Gastroesophageal sphincter (tissue), 3 donors: Measurements from ENCODE around the gene PGP.

Source experiments
- POLR2A ChIP-seq, 2 donors: fragments of 450-650 bp; IDR thresholded peaks; one replicate each; pipeline ENCODE4 v1.6.1; 2017; ENCODE audit warnings: antibody characterized with exemption in 2 of 2, mild to moderate bottlenecking in 2 of 2, moderate library complexity in 1 of 2
- TF ChIP-seq, protein P1 (sequence below), 4 experiments: fragments of 200-600 bp in 2 of 4; fragments of 450-650 bp in 2 of 4; sonication (generic) in 1 of 4; IDR thresholded peaks; one replicate each; pipeline ENCODE4 v1.5.1; 2017 to 2019; ENCODE audit warnings: antibody characterized with exemption in 4 of 4, mild to moderate bottlenecking in 2 of 4, moderate library complexity in 2 of 4

DNA sequence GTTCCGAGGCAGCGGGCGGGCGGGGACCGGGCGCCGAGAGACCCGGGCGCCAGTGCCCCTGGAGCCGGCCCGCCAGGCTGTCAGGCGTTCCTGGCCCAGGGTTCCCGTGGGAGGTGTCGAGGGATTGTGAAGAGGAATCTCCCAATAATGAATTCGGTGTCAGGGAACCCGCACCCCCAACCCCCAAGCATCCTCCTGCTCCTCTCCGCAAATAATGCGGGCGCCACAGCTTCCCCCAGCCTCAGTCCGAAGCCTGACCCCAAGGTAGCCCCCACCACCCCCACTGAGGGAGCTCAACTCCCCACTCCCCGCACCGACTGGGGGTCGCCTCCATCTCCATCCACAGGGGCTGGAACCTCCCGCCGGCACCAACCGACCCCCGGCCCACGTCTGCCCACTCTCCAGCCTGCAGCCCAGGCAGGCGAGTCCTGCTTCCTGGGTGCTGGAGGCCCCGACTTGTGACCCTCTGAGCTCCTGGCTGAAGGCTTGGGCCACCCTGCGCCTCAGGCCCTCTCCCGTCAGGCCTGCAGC is 17.6 kb downstream of the PGP start:
- no peak for TF ChIP-seq POLR2A (IDR thresholded peaks at IDR 0.05)
- TF ChIP-seq, protein P1, sequence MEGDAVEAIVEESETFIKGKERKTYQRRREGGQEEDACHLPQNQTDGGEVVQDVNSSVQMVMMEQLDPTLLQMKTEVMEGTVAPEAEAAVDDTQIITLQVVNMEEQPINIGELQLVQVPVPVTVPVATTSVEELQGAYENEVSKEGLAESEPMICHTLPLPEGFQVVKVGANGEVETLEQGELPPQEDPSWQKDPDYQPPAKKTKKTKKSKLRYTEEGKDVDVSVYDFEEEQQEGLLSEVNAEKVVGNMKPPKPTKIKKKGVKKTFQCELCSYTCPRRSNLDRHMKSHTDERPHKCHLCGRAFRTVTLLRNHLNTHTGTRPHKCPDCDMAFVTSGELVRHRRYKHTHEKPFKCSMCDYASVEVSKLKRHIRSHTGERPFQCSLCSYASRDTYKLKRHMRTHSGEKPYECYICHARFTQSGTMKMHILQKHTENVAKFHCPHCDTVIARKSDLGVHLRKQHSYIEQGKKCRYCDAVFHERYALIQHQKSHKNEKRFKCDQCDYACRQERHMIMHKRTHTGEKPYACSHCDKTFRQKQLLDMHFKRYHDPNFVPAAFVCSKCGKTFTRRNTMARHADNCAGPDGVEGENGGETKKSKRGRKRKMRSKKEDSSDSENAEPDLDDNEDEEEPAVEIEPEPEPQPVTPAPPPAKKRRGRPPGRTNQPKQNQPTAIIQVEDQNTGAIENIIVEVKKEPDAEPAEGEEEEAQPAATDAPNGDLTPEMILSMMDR (IDR thresholded peaks at IDR 0.05), result no peak
